GM23338 (cell line): ENCODE results near the gene TERT. TPM values are rescaled to one million over a fixed set of nuclear protein-coding genes. Genes with fewer than 3 reads are reported as not detected.

ENCODE experiments used
- ATAC-seq: fragments of 200-7000 bp; cut with Tn5 transposase; 3 replicates; pipeline ENCODE4 v1.9.1; 2020
- DNase-seq: peaks from one replicate; pipeline ENCODE4 v3.0.0-alpha.2; 2015; ENCODE audit warnings: low spot score
- H2AFZ ChIP-seq: fragments of 200-600 bp; sonication (generic); 2 replicates; pipeline ENCODE4 v1.8.0; 2016; ENCODE audit warnings: antibody characterized with exemption, mild to moderate bottlenecking, moderate library complexity
- H3F3A ChIP-seq: fragments of 200-600 bp; sonication (generic); replicated peaks from 2 replicates; pipeline ENCODE4 v1.8.0; 2017; ENCODE audit warnings: antibody characterized with exemption, mixed run types, low read depth
- H3K27ac ChIP-seq: fragments of 200-600 bp; sonication (generic); 2 replicates; pipeline ENCODE4 v1.6.1; 2016; ENCODE audit warnings: low read depth
- H3K27me3 ChIP-seq: fragments of 200-600 bp; sonication (generic); 2 replicates; pipeline ENCODE4 v1.8.0; 2016; ENCODE audit warnings: mild to moderate bottlenecking, mixed run types, moderate library complexity; ENCODE audit not compliant: insufficient read depth
- H3K36me3 ChIP-seq: fragments of 200-600 bp; sonication (generic); 2 replicates; pipeline ENCODE4 v1.8.0; 2016; ENCODE audit warnings: mild to moderate bottlenecking; ENCODE audit not compliant: insufficient read depth
- H3K4me1 ChIP-seq: fragments of 200-600 bp; sonication (generic); 2 replicates; pipeline ENCODE4 v1.8.0; 2016; ENCODE audit warnings: mild to moderate bottlenecking, moderate library complexity; ENCODE audit not compliant: insufficient read depth
- H3K4me2 ChIP-seq: fragments of 200-600 bp; sonication (generic); 2 replicates; pipeline ENCODE4 v1.7.1; 2017; ENCODE audit warnings: mixed run types
- H3K4me3 ChIP-seq: fragments of 200-600 bp; sonication (generic); 2 replicates; pipeline ENCODE4 v1.6.1; 2016; ENCODE audit warnings: mixed run types
- H3K79me2 ChIP-seq: fragments of 200-600 bp; sonication (generic); replicated peaks from 2 replicates; pipeline ENCODE4 v1.8.0; 2017; ENCODE audit warnings: mild to moderate bottlenecking; ENCODE audit not compliant: insufficient read depth
- H3K9me2 ChIP-seq: fragments of 200-600 bp; sonication (generic); 2 replicates; pipeline ENCODE4 v1.8.0; 2017; ENCODE audit not compliant: insufficient read depth
- H4K20me1 ChIP-seq: fragments of 200-600 bp; sonication (generic); replicated peaks from 2 replicates; pipeline ENCODE4 v1.8.0; 2017; ENCODE audit warnings: mild to moderate bottlenecking; ENCODE audit not compliant: insufficient read depth
- H3K27ac Mint-ChIP-seq: 2 replicates; pipeline ENCODE4 v1.8.0; 2020; ENCODE audit warnings: inconsistent platforms, mild to moderate bottlenecking, moderate library complexity, mixed read lengths
- H3K27me3 Mint-ChIP-seq: 3 replicates; pipeline ENCODE4 v1.8.0; 2022; ENCODE audit warnings: low read depth, mild to moderate bottlenecking, moderate library complexity, mixed read lengths, inconsistent platforms; ENCODE audit not compliant: insufficient read depth, poor library complexity
- H3K36me3 Mint-ChIP-seq: 3 replicates; pipeline ENCODE4 v1.8.0; 2021; ENCODE audit warnings: low read depth, mild to moderate bottlenecking, inconsistent platforms, moderate library complexity, mixed read lengths
- H3K4me1 Mint-ChIP-seq: 3 replicates; pipeline ENCODE4 v1.8.0; 2020; ENCODE audit warnings: mild to moderate bottlenecking, inconsistent platforms, mixed read lengths
- H3K4me3 Mint-ChIP-seq: 3 replicates; pipeline ENCODE4 v1.8.0; 2021; ENCODE audit warnings: moderate library complexity, mild to moderate bottlenecking, inconsistent platforms, mixed read lengths
- H3K9me3 Mint-ChIP-seq: 3 replicates; pipeline ENCODE4 v1.8.0; 2020; ENCODE audit warnings: moderate library complexity, mild to moderate bottlenecking, inconsistent platforms, mixed read lengths
- CTCF ChIP-seq, 2 experiments: fragments of 200-600 bp in 1 of 2; sonication (generic) in 1 of 2; conservative IDR thresholded peaks; 2 replicates each; pipeline versions ENCODE4 v1.5.1 to v1.6.1; 2016 to 2017; ENCODE audit warnings: antibody characterized with exemption in 2 of 2, low read depth in 2 of 2, mild to moderate bottlenecking in 2 of 2, moderate library complexity in 1 of 2
- EZH2 ChIP-seq: fragments of 200-600 bp; sonication (generic); IDR thresholded peaks from one replicate; pipeline ENCODE4 v1.8.0; 2017; ENCODE audit warnings: antibody characterized with exemption, mild to moderate bottlenecking, low read depth; ENCODE audit not compliant: unreplicated experiment
- JUNB ChIP-seq: IDR thresholded peaks from one replicate; pipeline ENCODE4 v1.6.1; 2016; ENCODE audit warnings: antibody characterized with exemption; ENCODE audit not compliant: unreplicated experiment
- NANOG ChIP-seq: IDR thresholded peaks from 2 replicates; pipeline ENCODE4 v1.6.1; 2016; ENCODE audit warnings: antibody characterized with exemption, borderline replicate concordance
- POLR2AphosphoS5 ChIP-seq: IDR thresholded peaks from 2 replicates; pipeline ENCODE4 v1.6.1; 2016; ENCODE audit warnings: antibody characterized with exemption, low read depth
- REST ChIP-seq: IDR thresholded peaks from one replicate; pipeline ENCODE4 v1.6.1; 2018; ENCODE audit warnings: antibody characterized with exemption; ENCODE audit not compliant: unreplicated experiment
- STAT1 ChIP-seq: IDR thresholded peaks from one replicate; pipeline ENCODE4 v1.6.1; 2016; ENCODE audit warnings: antibody characterized with exemption; ENCODE audit not compliant: unreplicated experiment
- polyA plus RNA-seq: library from polyadenylated mRNA; unstranded; fragments of >200 nt; fragmentation: Nextera tagmentation; extraction: Ambion mirVana; gene quantifications from 2 replicates; pipeline ENCODE4 v1.2.1, GENCODE V29; 2016
- total RNA-seq: library from RNA; depleted of rRNA; stranded (reverse); fragments of >200 nt; shearing (Covaris generic); gene quantifications from 2 replicates; pipeline ENCODE4 v1.2.3, GENCODE V29; 2014
- TF ChIP-seq, protein P1 (sequence below): fragments of 250-450 bp; sonication (Bioruptor Pico); IDR thresholded peaks from 2 replicates; pipeline ENCODE4 v1.5.0; 2020; ENCODE audit warnings: mild to moderate bottlenecking, moderate library complexity

Gene TERT
- total and polyA plus RNA-seq, 2 experiments from 2014 or later, result 9.8 to 46.4 TPM

DNA sequence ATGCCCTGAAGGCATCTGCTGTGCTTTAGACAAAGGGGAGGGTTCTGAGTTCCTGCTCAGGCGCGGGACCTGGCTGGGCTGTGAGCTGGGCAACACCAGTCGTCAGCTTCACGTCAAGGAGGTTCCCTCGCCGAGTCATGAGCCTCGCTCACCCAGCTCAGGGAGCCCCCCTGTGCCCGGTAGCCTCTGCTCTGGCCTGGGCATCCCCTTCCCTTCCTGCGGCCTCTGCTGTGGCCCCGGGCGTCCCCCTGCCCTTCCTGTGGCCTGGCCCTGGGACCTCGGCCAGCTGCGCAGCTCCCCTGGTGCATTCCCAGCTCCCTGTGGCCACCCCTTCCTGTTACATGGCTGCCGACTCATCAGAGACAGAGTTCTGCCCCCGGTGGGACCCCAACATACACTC lies 29.8 kb downstream of the TERT start:
- Histone ChIP-seq H3K27ac (no peak overlapping the region), H3K4me2 (no peak overlapping the region)

More for the DNA sequence above, 29.8 kb downstream of the TERT start:
- no peaks in the 10 kb centered on the region for H3F3A ChIP-seq
- H3K4me1 Mint-ChIP-seq, result no peaks in the 10 kb centered on the region
- peaks cover 9% of the 10 kb centered on the region for H3K27me3 Mint-ChIP-seq
- H3K9me2 ChIP-seq, result no peaks in the 10 kb centered on the region
- peaks cover 20% of the 10 kb centered on the region; the same call in 2 of the 3 replicates for H3K9me3 Mint-ChIP-seq
- H3K36me3 ChIP-seq, result peaks cover 29% of the 10 kb centered on the region
- no peak for ATAC-seq
- no peaks in the 10 kb centered on the region for H4K20me1 ChIP-seq
- no peak overlapping the region for H3K27ac Mint-ChIP-seq
- TF ChIP-seq REST, result no peak
- no peak for TF ChIP-seq JUNB
- TF ChIP-seq STAT1, result no peak
- TF ChIP-seq, protein P1, sequence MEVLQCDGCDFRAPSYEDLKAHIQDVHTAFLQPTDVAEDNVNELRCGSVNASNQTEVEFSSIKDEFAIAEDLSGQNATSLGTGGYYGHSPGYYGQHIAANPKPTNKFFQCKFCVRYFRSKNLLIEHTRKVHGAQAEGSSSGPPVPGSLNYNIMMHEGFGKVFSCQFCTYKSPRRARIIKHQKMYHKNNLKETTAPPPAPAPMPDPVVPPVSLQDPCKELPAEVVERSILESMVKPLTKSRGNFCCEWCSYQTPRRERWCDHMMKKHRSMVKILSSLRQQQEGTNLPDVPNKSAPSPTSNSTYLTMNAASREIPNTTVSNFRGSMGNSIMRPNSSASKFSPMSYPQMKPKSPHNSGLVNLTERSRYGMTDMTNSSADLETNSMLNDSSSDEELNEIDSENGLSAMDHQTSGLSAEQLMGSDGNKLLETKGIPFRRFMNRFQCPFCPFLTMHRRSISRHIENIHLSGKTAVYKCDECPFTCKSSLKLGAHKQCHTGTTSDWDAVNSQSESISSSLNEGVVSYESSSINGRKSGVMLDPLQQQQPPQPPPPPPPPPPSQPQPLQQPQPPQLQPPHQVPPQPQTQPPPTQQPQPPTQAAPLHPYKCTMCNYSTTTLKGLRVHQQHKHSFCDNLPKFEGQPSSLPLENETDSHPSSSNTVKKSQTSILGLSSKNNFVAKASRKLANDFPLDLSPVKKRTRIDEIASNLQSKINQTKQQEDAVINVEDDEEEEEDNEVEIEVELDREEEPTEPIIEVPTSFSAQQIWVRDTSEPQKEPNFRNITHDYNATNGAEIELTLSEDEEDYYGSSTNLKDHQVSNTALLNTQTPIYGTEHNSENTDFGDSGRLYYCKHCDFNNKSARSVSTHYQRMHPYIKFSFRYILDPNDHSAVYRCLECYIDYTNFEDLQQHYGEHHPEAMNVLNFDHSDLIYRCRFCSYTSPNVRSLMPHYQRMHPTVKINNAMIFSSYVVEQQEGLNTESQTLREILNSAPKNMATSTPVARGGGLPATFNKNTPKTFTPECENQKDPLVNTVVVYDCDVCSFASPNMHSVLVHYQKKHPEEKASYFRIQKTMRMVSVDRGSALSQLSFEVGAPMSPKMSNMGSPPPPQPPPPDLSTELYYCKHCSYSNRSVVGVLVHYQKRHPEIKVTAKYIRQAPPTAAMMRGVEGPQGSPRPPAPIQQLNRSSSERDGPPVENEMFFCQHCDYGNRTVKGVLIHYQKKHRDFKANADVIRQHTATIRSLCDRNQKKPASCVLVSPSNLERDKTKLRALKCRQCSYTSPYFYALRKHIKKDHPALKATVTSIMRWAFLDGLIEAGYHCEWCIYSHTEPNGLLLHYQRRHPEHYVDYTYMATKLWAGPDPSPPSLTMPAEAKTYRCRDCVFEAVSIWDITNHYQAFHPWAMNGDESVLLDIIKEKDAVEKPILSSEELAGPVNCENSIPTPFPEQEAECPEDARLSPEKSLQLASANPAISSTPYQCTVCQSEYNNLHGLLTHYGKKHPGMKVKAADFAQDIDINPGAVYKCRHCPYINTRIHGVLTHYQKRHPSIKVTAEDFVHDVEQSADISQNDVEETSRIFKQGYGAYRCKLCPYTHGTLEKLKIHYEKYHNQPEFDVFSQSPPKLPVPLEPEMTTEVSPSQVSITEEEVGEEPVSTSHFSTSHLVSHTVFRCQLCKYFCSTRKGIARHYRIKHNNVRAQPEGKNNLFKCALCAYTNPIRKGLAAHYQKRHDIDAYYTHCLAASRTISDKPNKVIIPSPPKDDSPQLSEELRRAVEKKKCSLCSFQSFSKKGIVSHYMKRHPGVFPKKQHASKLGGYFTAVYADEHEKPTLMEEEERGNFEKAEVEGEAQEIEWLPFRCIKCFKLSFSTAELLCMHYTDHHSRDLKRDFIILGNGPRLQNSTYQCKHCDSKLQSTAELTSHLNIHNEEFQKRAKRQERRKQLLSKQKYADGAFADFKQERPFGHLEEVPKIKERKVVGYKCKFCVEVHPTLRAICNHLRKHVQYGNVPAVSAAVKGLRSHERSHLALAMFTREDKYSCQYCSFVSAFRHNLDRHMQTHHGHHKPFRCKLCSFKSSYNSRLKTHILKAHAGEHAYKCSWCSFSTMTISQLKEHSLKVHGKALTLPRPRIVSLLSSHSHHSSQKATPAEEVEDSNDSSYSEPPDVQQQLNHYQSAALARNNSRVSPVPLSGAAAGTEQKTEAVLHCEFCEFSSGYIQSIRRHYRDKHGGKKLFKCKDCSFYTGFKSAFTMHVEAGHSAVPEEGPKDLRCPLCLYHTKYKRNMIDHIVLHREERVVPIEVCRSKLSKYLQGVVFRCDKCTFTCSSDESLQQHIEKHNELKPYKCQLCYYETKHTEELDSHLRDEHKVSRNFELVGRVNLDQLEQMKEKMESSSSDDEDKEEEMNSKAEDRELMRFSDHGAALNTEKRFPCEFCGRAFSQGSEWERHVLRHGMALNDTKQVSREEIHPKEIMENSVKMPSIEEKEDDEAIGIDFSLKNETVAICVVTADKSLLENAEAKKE (CRISPR knock-in tag), result no peak
- no peak for TF ChIP-seq CTCF (conservative IDR thresholded peaks at IDR 0.05; ENCODE audit: low read depth in 2 of 2)
- no peak for TF ChIP-seq NANOG
- TF ChIP-seq POLR2AphosphoS5, result no peak
- TF ChIP-seq EZH2, result no peak
- H3K27me3 ChIP-seq, result no peaks in the 10 kb centered on the region
- H3K4me3 ChIP-seq, result no peak overlapping the region
- no peaks in the 10 kb centered on the region for H3K79me2 ChIP-seq
- H3K4me3 Mint-ChIP-seq, result no peak overlapping the region
- peaks cover 82% of the 10 kb centered on the region for H3K36me3 Mint-ChIP-seq
- no peaks in the 10 kb centered on the region for H3K4me1 ChIP-seq
- H2AFZ ChIP-seq, result no peak overlapping the region
- no peak for DNase-seq
